GM12872 (cell line): ENCODE results near the gene SH3PXD2B.

Experiments
- TF ChIP-seq, protein P1 (sequence below): IDR thresholded peaks from 3 replicates; pipeline ENCODE4 v1.5.1; 2011; ENCODE audit warnings: low read depth, mild to moderate bottlenecking, low read length, moderate library complexity; ENCODE audit not compliant: insufficient read depth

The SH3PXD2B gene

DNA sequence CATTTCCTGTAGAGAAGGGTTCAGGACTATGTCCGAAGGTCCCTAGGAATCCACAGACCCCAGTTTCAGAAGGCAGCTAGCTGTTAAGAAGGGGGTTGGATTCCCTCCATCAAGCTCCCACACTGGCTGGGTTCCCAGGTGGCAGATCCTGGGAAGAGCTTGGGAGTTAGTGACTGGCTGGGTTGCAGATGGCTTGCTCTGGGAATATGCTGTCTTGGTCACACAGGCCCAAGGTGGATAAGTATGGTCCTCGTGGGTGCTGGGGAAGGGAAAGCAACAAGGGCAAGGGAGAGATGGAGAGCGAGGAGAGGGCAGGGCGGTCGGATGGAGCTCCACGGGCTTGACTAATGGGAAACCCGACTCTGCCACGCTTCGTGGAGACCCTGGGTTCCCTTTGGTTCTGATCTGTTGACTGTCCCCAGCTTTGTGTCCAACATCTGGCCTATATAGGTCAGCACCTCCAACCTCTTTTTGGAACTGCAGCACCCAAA lies 17.4 kb downstream of the SH3PXD2B start:
- TF ChIP-seq, protein P1, sequence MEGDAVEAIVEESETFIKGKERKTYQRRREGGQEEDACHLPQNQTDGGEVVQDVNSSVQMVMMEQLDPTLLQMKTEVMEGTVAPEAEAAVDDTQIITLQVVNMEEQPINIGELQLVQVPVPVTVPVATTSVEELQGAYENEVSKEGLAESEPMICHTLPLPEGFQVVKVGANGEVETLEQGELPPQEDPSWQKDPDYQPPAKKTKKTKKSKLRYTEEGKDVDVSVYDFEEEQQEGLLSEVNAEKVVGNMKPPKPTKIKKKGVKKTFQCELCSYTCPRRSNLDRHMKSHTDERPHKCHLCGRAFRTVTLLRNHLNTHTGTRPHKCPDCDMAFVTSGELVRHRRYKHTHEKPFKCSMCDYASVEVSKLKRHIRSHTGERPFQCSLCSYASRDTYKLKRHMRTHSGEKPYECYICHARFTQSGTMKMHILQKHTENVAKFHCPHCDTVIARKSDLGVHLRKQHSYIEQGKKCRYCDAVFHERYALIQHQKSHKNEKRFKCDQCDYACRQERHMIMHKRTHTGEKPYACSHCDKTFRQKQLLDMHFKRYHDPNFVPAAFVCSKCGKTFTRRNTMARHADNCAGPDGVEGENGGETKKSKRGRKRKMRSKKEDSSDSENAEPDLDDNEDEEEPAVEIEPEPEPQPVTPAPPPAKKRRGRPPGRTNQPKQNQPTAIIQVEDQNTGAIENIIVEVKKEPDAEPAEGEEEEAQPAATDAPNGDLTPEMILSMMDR, result no peak

DNA sequence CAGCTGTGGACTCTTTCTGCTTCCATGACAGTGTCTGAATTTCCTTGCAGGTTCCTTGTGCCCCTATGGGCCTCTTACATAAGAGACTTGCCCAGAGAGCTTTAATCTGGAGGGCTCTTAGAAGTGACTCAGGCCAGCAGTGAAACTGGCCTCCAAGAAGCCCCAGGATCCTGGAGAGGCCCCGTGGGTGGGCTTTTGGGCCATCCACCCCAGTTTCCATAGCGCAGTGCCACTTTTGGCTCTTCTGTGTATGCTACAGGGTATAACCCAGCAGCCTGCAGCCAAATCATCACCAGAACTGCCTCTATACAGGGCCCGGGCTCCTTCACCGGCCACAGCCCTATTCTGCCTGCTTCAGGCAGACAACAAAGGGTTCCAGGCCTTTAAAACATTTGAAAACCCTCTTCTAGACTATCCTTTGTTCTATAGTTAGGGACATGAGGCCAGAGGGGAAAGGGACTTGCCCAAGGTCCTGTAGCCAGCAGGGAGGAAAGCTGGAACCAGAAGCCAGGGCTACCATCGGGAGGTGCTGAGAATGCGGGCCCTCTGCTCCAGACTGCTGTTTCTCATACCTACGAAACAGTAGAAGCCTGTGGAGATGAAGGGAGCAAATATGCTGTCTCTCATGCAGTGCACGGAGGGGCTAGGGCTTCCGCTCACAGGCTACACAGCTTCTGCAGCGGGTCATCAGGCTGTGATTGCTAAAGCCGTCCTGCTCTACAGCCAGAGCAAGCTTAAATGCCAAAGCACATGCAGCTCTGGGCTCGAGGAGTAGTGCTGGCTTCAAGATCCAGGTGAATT lies 18.0 kb downstream of the SH3PXD2B start:
- TF ChIP-seq, protein P1, result no peak

DNA sequence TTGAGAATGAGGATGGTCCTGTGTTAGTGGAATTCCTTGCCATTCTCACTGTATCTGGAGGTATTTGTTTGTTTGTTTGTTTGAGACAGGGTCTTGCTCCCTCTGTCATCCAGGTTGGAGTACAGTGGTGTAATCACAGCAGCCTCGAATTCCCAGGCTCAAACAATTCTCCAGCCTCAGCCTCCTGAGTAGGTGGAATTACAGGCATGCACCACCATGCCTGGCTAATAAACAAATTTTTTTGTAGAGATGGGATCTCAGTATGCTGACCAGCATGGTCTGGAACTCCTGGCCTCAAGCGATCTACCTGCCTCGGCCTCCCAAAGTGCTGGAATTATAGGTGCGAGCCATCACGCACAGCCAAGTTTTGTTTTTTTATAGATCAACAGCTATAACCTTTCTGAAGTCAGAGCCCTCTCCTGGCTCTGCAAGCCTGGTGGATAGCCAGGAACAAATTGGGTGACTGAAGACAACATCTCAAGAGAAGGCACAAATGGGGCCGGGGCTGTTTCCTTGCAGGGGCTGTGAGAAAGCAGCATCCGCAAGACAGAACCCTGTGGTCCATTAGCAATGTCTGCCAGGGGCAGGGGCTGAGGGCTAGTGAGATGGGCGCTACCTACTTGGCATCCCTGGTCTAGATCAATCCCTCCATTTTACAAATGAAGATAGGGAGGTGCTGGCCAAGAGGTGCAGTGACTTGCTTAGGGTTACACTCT lies 18.8 kb downstream of the SH3PXD2B start:
- TF ChIP-seq, protein P1, result no peak

DNA sequence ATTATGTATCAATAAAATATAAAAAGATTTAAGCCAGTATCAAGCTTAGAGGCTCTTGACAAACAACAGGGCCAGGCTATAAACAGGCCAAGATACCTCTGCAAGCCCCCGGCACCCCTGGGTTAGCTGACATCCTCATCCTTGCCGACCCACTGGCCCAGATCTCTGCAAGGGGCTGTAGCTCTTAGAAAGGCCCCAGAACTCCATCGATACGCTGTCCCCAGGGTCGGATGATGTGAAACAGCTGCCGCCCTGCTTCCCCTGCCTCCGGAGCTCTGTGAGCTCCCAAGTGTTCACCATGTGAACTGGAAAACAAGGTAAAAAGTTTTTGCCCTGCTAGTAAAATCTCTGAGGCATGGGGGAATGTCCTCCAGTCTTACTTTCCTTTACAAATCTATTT lies 20.1 kb downstream of the SH3PXD2B start:
- TF ChIP-seq, protein P1, result no peak

DNA sequence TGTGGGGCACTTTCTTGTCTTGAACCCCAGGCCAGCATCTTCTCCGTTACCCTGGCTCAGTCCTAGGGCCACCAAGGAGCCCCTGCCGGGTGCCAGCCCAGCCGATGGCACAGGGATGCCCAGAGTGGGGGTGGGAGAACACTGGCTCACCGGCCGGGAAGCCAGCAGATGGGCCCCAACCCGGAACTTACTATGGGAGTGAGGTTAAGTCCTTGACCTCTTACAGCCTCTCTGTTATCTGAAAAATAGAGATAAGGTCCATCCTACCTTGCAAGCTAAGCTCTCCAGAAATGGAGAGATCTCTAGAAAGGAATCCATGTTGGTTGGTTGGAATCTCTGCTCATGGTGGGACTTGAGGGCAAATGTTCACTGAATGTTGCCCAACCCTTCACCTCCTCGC lies 20.8 kb downstream of the SH3PXD2B start:
- TF ChIP-seq, protein P1, result no peak

DNA sequence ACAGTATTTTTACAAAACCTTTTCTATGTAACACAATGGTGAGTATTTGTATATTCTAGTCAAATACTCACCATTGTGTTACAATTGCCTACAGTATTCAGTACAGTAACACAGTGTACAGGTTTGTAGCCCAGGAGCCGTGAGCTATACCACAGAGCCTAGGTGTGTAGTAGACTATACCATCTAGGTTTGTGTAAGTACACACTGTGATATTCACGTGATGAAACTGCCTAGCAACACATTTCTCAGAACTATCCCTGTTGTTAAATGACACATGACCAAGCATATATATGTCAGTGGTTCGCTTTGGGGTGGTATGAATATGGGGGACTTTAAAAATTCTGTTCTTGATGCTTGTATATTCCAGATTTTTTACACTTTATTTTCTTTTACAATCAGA lies 21.3 kb downstream of the SH3PXD2B start:
- TF ChIP-seq, protein P1, result no peak

DNA sequence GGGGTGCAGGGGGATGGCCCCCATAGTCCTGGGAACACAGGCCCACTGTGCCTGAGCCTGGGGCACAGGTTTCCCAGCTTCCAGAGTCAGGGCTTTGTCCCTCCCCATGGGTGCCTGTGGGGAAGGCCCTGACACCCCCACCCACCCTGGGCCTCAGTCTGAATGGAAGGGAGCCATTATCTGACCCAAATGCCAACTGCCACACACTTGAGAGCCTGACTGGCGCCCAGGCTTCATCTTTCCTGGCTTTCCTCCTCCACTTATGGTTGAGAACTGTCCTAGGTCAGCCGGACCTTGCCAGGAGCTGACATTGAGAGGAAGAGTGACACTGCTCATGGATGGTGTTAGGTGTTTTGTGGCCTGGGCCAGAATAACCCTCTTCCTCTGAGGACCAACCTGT lies 24.0 kb downstream of the SH3PXD2B start:
- TF ChIP-seq, protein P1, result no peak
